GM19099 (cell line): ENCODE data around the gene SARDH.

Experiments
- POLR2A ChIP-seq: IDR thresholded peaks from 3 replicates; pipeline ENCODE4 v1.6.1; 2011; ENCODE audit warnings: low read depth; ENCODE audit not compliant: insufficient read length; ENCODE audit errors: extremely low read depth

The SARDH gene

DNA sequence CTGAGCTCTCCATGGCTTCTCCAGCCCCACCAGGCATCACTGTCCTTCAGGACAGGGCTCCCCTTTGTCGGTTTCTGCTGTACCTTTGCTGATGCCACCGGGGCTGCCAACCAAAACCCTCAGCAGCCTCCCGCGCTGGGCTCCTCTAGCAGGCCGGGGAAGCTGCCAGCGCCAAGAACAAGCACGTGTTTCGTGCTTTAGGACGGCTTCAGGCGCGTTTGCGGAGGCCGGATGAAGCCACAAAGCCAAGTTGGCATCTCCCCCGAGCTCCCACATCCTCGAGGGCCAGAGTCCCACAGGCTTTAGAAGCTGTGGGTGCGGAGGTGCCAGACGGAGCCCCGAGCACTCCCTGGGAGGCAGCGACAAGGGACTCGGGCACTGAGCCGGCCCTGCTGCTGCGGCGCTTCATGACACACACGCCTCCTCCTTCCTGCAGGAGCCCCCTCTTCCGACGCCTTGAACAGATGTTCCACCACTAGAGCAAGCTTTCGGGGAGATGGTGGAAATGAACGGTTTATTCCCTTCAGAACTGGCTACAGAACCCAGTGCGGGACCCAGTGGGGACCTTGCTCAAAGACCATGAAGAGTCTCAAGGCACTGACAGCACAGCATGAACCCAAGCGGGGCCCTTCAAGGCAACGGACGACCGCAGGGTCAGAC, 36.7 kb downstream of the SARDH start:
- no peak for TF ChIP-seq POLR2A

GRCh38 chr9:133700819-133701320, 37.3 kb downstream of the SARDH start:
- no peak for TF ChIP-seq POLR2A

- TF ChIP-seq POLR2A = no peak
Observed at GRCh38 chr9:133699546-133699945, 38.6 kb downstream of the SARDH start.

GRCh38 chr9:133696071-133696472, 42.1 kb downstream of the SARDH start:
- TF ChIP-seq POLR2A = no peak

DNA sequence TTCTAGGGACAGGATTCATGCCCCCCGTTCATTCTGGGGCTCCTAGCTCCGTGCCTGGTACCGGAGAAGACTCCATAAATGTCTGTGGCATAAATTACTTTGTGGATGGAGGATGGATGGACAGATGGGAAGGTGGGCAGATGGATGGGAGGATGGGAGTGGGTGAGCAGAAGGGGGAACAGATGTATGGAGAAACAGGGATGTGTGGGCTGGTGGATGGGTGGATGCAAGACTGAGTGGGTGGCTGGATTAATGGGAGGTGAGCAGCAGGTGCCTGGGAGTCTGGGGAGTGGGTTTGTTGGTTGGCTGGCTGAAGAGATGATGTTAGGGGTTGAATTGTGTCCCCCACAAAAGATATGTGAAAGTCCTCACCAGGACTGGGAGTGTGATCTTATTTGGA, 43.5 kb downstream of the SARDH start:
- no peak for TF ChIP-seq POLR2A

GRCh38 chr9:133693703-133694529, 44.2 kb downstream of the SARDH start:
- no peak for TF ChIP-seq POLR2A

DNA sequence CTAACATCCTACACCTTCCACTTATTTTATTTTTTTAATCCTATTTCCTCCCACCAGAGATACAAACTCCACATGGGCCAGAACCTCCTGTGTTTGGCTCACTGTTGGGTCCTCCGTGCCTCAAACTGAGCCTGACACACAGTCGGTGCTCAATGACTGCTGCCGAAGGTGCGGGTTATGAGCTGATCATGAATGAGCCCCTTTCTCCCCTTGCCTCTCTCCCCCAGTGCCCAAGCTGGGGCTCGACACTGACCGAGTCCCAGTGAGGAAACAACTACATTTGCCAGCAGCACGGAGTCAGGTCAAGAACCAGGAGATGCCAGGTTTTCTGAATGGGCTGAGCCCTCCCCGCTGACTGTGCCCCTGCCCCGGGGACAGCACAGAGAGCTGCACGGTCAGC, 45.0 kb downstream of the SARDH start:
- TF ChIP-seq POLR2A = no peak

GRCh38 chr9:133692364-133692985, 45.7 kb downstream of the SARDH start:
- no peak for TF ChIP-seq POLR2A

DNA sequence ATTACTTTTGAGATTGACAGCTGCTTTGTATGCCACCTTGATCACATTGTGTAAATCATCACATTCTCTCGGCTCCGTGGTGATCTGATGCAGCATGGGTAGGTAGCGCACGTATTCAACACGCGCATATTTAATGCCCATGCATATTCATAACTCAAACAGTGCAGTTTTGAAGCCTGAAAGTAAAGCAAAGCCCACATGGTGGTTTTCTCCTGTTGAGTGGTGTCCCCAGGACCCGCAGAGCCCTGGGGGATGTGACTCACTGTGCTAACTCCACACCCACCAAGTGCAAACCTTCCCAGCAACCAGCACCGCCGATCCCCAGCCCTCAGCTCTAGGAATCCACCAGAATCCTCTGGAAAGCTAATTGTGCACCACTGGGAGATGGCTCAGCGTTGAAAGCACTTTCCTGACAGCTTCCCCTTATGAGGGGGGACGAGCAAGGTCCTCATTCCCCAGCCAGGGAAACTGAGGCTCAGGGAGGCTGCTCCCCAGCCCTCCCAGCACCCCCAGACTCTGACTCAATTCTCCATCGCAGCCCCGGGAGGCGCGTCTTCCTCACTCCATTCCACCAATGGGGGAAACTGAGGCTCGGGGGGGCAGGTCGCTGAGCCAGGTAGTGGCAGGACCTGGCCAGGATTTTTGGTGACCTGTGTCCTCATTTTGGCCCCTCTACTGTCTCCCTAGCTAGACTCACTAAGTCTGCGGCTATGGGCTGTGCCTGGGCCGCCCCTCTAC, 46.4 kb downstream of the SARDH start:
- no peak for TF ChIP-seq POLR2A

DNA sequence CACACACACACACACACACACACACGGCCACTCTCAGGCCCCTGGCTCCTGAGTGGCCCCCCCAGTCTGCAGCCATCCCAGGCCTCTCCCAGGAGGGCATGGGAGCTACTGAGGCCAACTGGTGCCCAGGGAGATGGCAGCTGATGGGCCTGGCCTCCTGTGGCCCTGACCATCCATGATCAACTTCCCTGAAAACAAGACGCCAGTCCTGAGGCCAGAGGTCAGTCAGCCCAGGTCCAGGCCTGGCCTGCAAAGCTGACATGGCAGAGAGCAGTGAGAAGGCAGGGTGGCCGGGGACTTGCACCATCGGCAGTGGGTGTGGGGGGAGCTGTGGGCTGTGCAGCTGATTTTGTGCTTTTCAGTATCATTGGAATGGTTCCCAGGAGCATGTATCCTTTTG, 47.0 kb downstream of the SARDH start:
- no peak for TF ChIP-seq POLR2A

GRCh38 chr9:133690081-133690561, 48.0 kb downstream of the SARDH start:
- no peak for TF ChIP-seq POLR2A

- TF ChIP-seq POLR2A = no peak
Observed at GRCh38 chr9:133689151-133689763, 48.9 kb downstream of the SARDH start.

- no peak for TF ChIP-seq POLR2A
Observed at GRCh38 chr9:133687856-133688761, 50.0 kb downstream of the SARDH start.
